Mucosa of stomach (tissue), 1 donor: ENCODE results near the gene OGFOD2.

Experiments
- H3K27me3 ChIP-seq: one replicate; pipeline ENCODE4 v1.7.0; 2013; ENCODE audit warnings: mild to moderate bottlenecking, low read length; ENCODE audit not compliant: control insufficient read depth, insufficient read depth
- H3K36me3 ChIP-seq: one replicate; pipeline ENCODE4 v1.7.0; 2013; ENCODE audit warnings: low read length; ENCODE audit not compliant: control insufficient read depth, insufficient read depth
- H3K4me1 ChIP-seq: one replicate; pipeline ENCODE4 v1.7.0; 2013; ENCODE audit warnings: mild to moderate bottlenecking, low read length; ENCODE audit not compliant: control insufficient read depth, insufficient read depth
- H3K4me3 ChIP-seq: one replicate; pipeline ENCODE4 v1.7.0; 2013; ENCODE audit warnings: low read length
- H3K9ac ChIP-seq: one replicate; pipeline ENCODE4 v1.7.0; 2013; ENCODE audit warnings: mild to moderate bottlenecking, low read length, moderate library complexity
- H3K9me3 ChIP-seq: one replicate; pipeline ENCODE4 v1.7.0; 2013; ENCODE audit warnings: mild to moderate bottlenecking, low read length, moderate library complexity; ENCODE audit not compliant: control insufficient read depth
- donor health status: Pancreatic carcinoma.

Gene OGFOD2

DNA sequence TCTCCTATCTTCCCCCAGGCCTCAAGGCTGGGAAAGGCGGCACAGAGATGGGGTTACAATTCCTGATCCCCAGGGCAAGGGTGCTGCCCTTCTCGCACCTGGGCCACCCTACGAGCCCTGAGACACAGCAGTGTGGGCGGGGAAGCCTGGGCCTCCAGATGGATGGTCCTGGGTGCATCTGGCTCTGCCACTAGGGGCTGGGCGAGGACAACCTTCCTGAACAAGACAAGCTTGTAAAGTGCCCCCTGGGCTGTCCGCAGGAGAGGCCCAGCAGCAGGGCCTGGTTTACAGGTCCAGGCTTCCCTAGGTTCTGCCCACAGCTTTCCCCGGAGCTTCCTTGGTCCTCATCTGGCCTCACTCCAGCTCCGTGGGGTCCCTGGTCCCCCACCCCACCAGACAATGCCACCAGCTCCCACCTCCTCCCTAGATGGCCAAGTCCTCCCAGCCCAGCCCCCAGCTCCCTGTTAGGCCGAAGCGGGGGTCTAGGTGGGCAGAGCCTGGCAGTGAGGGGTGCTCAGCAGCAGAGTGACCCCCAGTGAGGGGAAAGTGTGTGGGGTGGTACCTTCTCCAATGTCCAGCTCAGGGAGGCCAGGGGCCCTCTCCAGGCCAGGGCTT lies 14.3 kb downstream of the OGFOD2 start:
- Histone ChIP-seq H3K36me3 (no peaks in the 10 kb centered on the region), H3K27me3 (no peaks in the 10 kb centered on the region), H3K4me3 (no peak overlapping the region)

DNA sequence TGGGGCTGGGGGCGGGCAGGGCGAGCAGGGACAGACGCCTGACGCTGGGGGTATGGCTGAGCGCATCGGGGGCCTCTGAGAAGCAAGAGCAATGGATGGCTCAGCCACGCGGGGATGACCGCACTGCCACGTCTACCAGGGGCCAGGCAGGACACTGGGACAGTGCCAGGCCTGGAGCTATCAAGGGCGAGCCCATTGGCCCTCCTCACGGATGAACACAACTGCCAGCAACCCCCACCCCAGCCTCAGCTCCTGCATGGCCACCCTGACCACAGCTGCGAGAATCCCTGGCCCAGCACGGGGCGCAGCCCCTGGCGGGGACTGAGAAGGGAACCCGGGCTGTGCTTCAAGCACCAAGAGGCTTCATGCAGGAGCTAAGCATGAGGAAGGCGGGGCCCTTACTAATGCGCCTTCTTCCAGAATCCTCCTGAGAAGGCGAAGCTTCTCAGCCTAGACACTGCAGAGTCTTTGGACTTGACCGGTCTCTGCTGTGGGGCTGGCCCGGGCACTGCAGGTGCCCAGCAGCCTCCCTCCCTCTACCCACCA lies 14.9 kb downstream of the OGFOD2 start:
- Histone ChIP-seq H3K4me1 (no peaks in the 10 kb centered on the region), H3K9ac (no peak overlapping the region), H3K4me3 (no peak overlapping the region), H3K27me3 (no peaks in the 10 kb centered on the region), H3K9me3 (no peaks in the 10 kb centered on the region), H3K36me3 (no peaks in the 10 kb centered on the region)

More for the DNA sequence above, 14.3 kb downstream of the OGFOD2 start:
- Histone ChIP-seq H3K9me3 (no peaks in the 10 kb centered on the region), H3K9ac (no peak overlapping the region), H3K4me1 (peaks cover 6% of the 10 kb centered on the region)

DNA sequence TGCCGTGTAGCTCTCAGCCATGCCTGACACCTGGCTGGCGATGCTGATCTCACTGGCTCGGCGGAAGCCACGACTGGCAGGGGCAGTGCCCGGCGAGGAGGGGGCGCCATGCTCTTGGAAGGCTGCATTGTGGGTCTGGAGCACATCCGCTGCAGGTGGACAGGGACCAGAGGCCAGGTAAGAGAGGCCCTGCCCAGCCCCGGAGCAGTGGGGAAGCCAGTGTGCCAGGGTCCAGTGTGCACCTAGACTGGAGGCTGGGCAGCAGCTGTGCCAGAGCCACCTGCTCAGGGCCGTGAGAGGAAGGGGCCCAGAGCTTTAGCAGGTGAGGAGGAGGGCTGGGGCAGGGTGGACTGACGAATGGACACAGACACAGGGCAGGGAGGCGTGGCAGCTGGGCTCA lies 15.5 kb downstream of the OGFOD2 start:
- H3K27me3 ChIP-seq, result no peaks in the 10 kb centered on the region
- no peaks in the 10 kb centered on the region for H3K36me3 ChIP-seq
- no peaks in the 10 kb centered on the region for H3K4me1 ChIP-seq
- no peak overlapping the region for H3K4me3 ChIP-seq
- H3K9ac ChIP-seq, result no peak overlapping the region
- no peaks in the 10 kb centered on the region for H3K9me3 ChIP-seq

DNA sequence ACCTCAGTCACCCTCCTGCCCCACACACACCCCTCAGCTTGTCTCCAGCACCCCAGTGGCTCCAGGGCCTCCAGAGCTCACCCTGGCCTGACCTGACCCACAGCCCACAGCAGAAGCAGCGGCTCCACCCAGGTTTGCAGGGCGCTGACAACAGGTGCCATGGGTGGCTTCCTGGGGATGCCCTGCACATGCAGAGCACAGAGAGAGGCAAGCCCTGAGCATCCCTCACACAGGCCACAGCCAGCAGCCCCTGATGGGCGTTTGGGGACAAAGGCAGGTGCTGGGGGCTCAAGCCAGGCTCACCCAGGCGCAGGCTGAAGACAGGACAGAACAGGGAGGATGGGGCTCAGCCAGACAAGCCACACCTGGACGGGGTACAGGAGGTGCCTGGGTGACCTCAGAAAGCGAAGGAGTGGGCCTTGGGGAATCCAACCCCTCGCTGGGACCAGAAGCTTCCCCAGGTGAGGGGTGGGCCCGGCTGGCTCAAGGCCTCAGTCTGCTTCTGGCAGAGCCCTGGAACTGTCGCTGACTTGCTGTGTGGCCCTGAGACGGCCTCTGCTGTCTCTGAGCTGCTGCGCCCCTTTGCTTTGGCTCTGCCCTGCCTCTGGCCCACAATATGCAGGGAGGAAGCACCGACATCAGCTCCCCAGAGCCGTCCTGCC lies 16.0 kb downstream of the OGFOD2 start:
- no peaks in the 10 kb centered on the region for H3K36me3 ChIP-seq
- H3K27me3 ChIP-seq, result no peaks in the 10 kb centered on the region
- no peak overlapping the region for H3K4me3 ChIP-seq
- no peaks in the 10 kb centered on the region for H3K9me3 ChIP-seq
- H3K4me1 ChIP-seq, result no peaks in the 10 kb centered on the region
- H3K9ac ChIP-seq, result no peak overlapping the region

DNA sequence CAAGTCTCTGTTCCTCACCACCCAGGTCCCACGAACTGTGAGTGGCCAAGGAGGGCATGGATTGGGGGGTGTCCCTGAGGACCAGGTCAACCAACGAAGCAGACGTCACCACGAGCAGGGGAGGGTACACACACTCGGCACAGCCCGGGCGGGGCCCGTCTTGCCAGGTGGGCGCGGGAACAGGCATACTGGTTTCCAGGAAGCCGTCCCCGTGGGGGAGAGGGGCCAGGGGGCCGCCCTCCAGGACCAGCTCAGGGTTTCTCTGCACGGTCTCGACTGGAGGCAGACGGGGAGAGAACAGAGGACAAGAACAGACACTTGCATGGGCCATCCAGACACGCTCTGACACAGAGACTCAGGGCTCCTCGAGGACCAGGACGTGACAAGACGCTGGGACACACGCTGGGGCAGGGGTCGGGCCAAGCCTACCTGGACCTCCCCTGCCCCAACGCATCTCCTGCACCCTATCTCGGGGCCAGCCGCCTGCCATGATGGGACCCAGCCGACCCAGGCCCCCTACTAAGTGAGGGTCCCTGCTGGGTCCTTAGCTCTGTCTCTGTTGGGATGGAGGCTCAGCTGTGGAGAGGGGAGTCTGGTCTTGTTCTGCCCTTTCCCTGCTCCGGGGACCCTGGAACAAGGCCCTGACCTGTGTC lies 16.7 kb downstream of the OGFOD2 start:
- no peaks in the 10 kb centered on the region for H3K9me3 ChIP-seq
- H3K36me3 ChIP-seq, result no peaks in the 10 kb centered on the region
- no peaks in the 10 kb centered on the region for H3K27me3 ChIP-seq
- no peak overlapping the region for H3K4me3 ChIP-seq
- H3K9ac ChIP-seq, result no peak overlapping the region
- no peaks in the 10 kb centered on the region for H3K4me1 ChIP-seq

DNA sequence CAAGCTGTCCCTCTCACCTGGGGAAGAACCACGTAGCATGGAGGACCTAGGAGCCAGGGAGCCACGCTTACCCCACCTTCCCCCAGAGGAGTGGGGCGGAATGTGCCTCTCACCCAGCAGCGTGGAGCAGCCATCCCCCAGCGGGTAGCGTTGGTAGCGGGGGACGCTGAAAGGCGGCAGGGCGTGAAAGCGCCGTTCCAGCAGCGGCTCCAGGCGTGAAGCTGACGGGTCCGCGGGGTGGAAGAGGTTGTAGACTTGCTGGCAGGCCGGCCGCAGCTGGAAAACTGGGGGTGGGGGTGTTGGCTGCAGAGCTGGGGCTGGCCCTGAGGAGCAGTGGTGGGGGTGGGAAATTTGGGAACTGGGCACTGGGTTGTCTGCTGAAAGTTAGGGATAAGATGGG lies 17.3 kb downstream of the OGFOD2 start:
- Histone ChIP-seq H3K36me3 (no peaks in the 10 kb centered on the region), H3K9ac (no peak overlapping the region), H3K4me3 (no peak overlapping the region), H3K9me3 (no peaks in the 10 kb centered on the region), H3K27me3 (no peaks in the 10 kb centered on the region), H3K4me1 (no peaks in the 10 kb centered on the region)

DNA sequence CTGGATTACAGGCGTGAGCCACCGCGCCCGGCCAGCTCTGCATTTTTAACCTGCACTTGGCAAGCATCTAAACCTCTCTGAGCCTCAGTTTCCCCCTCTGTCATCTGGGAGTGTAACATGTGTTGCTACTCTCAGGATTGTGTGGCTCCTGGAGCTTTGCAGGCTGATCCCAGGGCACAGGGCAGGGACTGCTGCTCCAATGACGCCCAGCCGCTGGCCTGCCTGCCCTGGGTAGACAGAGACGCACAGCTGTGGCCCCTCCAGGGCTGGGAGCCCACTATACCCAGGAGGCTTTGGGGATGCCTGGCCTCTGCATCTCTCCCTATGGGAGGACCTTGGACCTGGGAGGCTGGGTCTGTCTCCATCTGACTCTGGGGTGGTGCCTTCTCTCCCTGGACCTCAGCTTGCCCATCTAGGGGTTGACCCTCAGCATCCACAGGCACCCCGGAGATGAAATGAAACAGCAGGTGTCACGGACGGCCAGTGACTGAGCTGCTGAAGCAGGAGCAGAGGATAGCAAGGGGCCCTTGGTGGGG lies 19.2 kb downstream of the OGFOD2 start:
- Histone ChIP-seq H3K27me3 (no peaks in the 10 kb centered on the region), H3K9ac (no peak overlapping the region), H3K9me3 (no peaks in the 10 kb centered on the region), H3K4me3 (no peak overlapping the region), H3K36me3 (no peaks in the 10 kb centered on the region), H3K4me1 (no peaks in the 10 kb centered on the region)

- H3K27me3 ChIP-seq, result no peaks in the 10 kb centered on the region
- H3K4me1 ChIP-seq, result no peaks in the 10 kb centered on the region
- no peaks in the 10 kb centered on the region for H3K36me3 ChIP-seq
- H3K9ac ChIP-seq, result no peak overlapping the region
- no peak overlapping the region for H3K4me3 ChIP-seq
- H3K9me3 ChIP-seq, result no peaks in the 10 kb centered on the region
Measured at GRCh38 chr12:122994781-122995502, 19.9 kb downstream of the OGFOD2 start.

DNA sequence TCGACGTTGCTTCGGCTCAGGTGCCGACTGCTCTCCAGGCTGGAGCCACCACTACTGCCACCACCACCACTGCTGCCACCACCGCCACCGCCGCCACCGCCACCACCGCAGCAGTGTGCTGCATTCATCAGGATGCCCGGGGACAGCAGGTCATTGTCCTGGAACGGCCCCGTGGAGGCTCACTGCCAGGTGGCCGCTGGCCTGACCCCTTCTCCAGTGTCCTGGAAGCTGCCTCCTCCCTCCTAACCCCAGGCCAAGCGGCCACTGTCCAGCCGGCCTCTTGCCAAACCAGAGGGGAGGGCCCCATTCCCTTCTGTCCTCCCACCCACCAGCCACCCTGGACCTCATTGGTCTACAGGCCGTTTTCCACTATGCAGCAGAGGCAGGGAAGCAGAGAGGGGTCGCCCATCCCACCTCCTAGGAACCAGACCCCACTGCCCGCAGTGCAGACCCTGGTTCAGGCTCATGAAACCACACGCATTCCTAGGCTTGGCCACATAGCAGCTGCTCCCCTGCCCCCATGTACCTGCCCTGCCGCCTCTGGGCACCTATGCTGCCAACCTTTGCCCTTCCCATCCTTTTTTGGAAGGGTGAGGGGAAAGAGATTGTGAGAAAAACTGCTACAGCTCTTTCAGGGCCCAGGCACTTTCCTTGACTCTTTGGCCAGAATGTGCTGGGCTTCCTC lies 20.6 kb downstream of the OGFOD2 start:
- Histone ChIP-seq H3K9me3 (no peaks in the 10 kb centered on the region), H3K4me1 (no peaks in the 10 kb centered on the region), H3K36me3 (no peaks in the 10 kb centered on the region), H3K9ac (no peak overlapping the region), H3K4me3 (no peak overlapping the region), H3K27me3 (no peaks in the 10 kb centered on the region)

DNA sequence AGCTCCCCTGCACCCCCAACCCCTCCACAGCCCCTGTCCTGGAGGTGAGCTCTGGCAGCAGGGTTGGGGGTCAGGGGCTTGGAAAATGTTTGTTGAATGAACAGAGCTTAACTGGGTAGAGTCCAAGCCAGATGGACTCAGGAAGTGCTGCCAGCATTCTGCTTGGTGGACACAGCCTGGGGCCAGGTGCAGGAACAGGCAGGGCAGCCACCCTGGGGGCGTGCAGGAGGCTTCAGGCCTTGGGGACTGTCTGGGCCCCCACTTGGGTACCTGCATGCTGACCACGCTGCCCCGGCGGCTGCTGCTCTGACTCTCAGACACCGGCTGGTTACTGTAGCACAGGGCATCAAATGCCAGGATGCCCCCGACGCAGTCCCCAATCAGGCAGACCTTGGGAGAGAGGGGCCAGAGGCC lies 21.2 kb downstream of the OGFOD2 start:
- no peaks in the 10 kb centered on the region for H3K27me3 ChIP-seq
- H3K4me3 ChIP-seq, result no peak overlapping the region
- H3K4me1 ChIP-seq, result no peaks in the 10 kb centered on the region
- no peaks in the 10 kb centered on the region for H3K9me3 ChIP-seq
- H3K36me3 ChIP-seq, result no peaks in the 10 kb centered on the region
- no peak overlapping the region for H3K9ac ChIP-seq

DNA sequence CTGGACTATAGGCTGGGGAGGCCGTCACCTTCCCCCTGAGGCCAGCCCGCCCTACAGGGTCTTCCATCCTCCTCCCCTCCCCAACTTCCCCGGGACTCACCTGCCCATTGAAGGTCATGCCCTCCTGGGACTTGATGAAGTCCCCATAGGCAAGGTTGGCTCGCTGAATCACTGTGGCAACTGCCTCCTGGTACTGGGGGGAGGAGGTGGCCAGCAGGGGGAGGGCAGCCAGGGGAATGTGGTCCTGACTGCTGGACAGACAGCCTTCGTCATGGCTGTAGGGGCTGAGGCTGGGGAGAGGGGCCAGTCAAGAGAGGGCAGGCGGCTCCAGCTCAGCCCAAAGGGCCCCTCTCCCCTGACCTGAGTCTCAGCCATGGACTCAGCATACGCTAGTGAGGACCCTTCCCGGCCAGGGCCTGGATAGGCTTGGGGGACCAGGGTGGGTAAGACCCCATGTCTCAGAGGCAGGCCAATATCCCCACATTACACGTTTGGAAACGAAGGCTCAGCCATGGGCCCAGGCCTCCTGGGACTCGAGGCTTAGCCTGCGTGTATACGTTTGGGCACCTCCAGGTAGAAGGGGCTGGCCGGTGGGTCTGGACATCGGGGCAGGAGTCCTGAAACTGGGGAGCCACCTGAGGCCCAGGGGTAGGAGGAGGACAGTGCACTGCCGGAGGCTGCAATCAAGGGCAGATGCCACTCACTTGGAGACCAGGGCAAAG lies 21.7 kb downstream of the OGFOD2 start:
- no peaks in the 10 kb centered on the region for H3K36me3 ChIP-seq

More for the DNA sequence above, 21.7 kb downstream of the OGFOD2 start:
- no peak overlapping the region for H3K9ac ChIP-seq
- H3K9me3 ChIP-seq, result no peaks in the 10 kb centered on the region
- H3K4me1 ChIP-seq, result no peaks in the 10 kb centered on the region
- no peak overlapping the region for H3K4me3 ChIP-seq
- H3K27me3 ChIP-seq, result no peaks in the 10 kb centered on the region
